Smooth muscle cell (in vitro differentiated cells): Measurements from ENCODE around the gene B3GALT6. TPM values are rescaled to one million over a fixed set of nuclear protein-coding genes. Genes with fewer than 3 reads are reported as not detected.

Experiments
- DNase-seq: peaks from one replicate; lab custom pipeline; 2025; ENCODE audit not compliant: unreplicated experiment; lab: John Stamatoyannopoulos, UW
- H2AFZ ChIP-seq: fragments of 200-600 bp; sonication (generic); 2 replicates; pipeline ENCODE4 v1.6.0; 2016; ENCODE audit warnings: antibody characterized with exemption, low read depth, mild to moderate bottlenecking
- H3F3A ChIP-seq: fragments of 200-600 bp; sonication (generic); 2 replicates; pipeline ENCODE4 v1.6.0; 2017; ENCODE audit warnings: antibody characterized with exemption, low read depth
- H3K27ac ChIP-seq: fragments of 200-600 bp; sonication (generic); 2 replicates; pipeline ENCODE4 v1.5.1; 2016; ENCODE audit warnings: low read depth, mild to moderate bottlenecking
- H3K27me3 ChIP-seq: fragments of 200-600 bp; sonication (generic); 2 replicates; pipeline ENCODE4 v1.6.1; 2016; ENCODE audit warnings: low read depth, mild to moderate bottlenecking
- H3K36me3 ChIP-seq: fragments of 200-600 bp; sonication (generic); 2 replicates; pipeline ENCODE4 v1.5.1; 2016; ENCODE audit warnings: low read depth
- H3K4me1 ChIP-seq: fragments of 200-600 bp; sonication (generic); 2 replicates; pipeline ENCODE4 v1.5.1; 2016; ENCODE audit warnings: low read depth
- H3K4me2 ChIP-seq: fragments of 200-600 bp; sonication (generic); 2 replicates; pipeline ENCODE4 v1.6.0; 2016; ENCODE audit warnings: mild to moderate bottlenecking
- H3K4me3 ChIP-seq: fragments of 200-600 bp; sonication (generic); 2 replicates; pipeline ENCODE4 v1.5.1; 2016; ENCODE audit warnings: mild to moderate bottlenecking
- H3K79me2 ChIP-seq: fragments of 200-600 bp; sonication (generic); 2 replicates; pipeline ENCODE4 v1.6.0; 2016; ENCODE audit warnings: low read depth, mild to moderate bottlenecking
- H3K9ac ChIP-seq: fragments of 200-600 bp; sonication (generic); 2 replicates; pipeline ENCODE4 v1.6.0; 2016; ENCODE audit warnings: low read depth
- H3K9me3 ChIP-seq: fragments of 200-600 bp; sonication (generic); replicated peaks from 2 replicates; pipeline ENCODE4 v1.5.1; 2016; ENCODE audit warnings: low read depth
- H4K20me1 ChIP-seq: fragments of 200-600 bp; sonication (generic); 2 replicates; pipeline ENCODE4 v1.6.0; 2016; ENCODE audit warnings: low read depth
- WGBS: methylation state at CpG from one replicate; pipeline ENCODE4 v1.1.7; 2016; ENCODE audit warnings: low lambda C conversion rate; 5-methylcytosine and 5-hydroxymethylcytosine counted together
- polyA plus RNA-seq: library from polyadenylated mRNA; unstranded; fragments of >200 nt; fragmentation: Nextera tagmentation; extraction: Ambion mirVana; gene quantifications from 2 replicates; pipeline ENCODE4 v1.2.1, GENCODE V29; 2016
- total RNA-seq: library from RNA; depleted of rRNA; stranded (reverse); fragments of >200 nt; gene quantifications from 2 replicates; pipeline ENCODE4 v1.2.3, GENCODE V29; 2014
- TF ChIP-seq, protein P1 (sequence below): fragments of 200-600 bp; sonication (generic); IDR thresholded peaks from 2 replicates; pipeline ENCODE4 v1.5.1; 2017; ENCODE audit warnings: borderline replicate concordance, mild to moderate bottlenecking, antibody characterized with exemption; ENCODE audit not compliant: insufficient read depth, poor library complexity, severe bottlenecking

The B3GALT6 gene
- total and polyA plus RNA-seq, 2 experiments from 2014 or later: 15.0 to 33.2 TPM

- H3K4me1 ChIP-seq: peaks cover 9% of the 10 kb centered on the region
- H3K9ac ChIP-seq: no peak overlapping the region
- no peak overlapping the region for H3K4me2 ChIP-seq
- no peak for DNase-seq
- TF ChIP-seq, protein P1, sequence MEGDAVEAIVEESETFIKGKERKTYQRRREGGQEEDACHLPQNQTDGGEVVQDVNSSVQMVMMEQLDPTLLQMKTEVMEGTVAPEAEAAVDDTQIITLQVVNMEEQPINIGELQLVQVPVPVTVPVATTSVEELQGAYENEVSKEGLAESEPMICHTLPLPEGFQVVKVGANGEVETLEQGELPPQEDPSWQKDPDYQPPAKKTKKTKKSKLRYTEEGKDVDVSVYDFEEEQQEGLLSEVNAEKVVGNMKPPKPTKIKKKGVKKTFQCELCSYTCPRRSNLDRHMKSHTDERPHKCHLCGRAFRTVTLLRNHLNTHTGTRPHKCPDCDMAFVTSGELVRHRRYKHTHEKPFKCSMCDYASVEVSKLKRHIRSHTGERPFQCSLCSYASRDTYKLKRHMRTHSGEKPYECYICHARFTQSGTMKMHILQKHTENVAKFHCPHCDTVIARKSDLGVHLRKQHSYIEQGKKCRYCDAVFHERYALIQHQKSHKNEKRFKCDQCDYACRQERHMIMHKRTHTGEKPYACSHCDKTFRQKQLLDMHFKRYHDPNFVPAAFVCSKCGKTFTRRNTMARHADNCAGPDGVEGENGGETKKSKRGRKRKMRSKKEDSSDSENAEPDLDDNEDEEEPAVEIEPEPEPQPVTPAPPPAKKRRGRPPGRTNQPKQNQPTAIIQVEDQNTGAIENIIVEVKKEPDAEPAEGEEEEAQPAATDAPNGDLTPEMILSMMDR: no peak
- no peak overlapping the region for H3K4me3 ChIP-seq
- H3F3A ChIP-seq: no peaks in the 10 kb centered on the region
- no peak overlapping the region for H2AFZ ChIP-seq
- no peaks in the 10 kb centered on the region for H3K79me2 ChIP-seq
- no peaks in the 10 kb centered on the region for H3K27me3 ChIP-seq
- H3K36me3 ChIP-seq: no peaks in the 10 kb centered on the region
- H4K20me1 ChIP-seq: peaks cover 45% of the 10 kb centered on the region
- 77% methylated on average over 16 of the region's 16 CpGs for WGBS
- no peak overlapping the region for H3K27ac ChIP-seq
- no peaks in the 10 kb centered on the region for H3K9me3 ChIP-seq
Measured at GRCh38 chr1:1250786-1251284, 18.8 kb downstream of the B3GALT6 start.

- Histone ChIP-seq H3K27ac (no peak overlapping the region), H3K9me3 (no peaks in the 10 kb centered on the region), H3K4me3 (no peak overlapping the region), H3K4me1 (no peaks in the 10 kb centered on the region), H3K9ac (no peak overlapping the region), H3K4me2 (no peak overlapping the region), H2AFZ (no peak overlapping the region), H3F3A (no peaks in the 10 kb centered on the region), H3K27me3 (no peaks in the 10 kb centered on the region), H3K79me2 (no peaks in the 10 kb centered on the region), H4K20me1 (peaks cover 43% of the 10 kb centered on the region), H3K36me3 (no peaks in the 10 kb centered on the region)
- TF ChIP-seq, protein P1: no peak
- WGBS: 93% methylated on average over 12 of the region's 12 CpGs
- no peak for DNase-seq
Measured at GRCh38 chr1:1253314-1253713, 21.3 kb downstream of the B3GALT6 start.

DNA sequence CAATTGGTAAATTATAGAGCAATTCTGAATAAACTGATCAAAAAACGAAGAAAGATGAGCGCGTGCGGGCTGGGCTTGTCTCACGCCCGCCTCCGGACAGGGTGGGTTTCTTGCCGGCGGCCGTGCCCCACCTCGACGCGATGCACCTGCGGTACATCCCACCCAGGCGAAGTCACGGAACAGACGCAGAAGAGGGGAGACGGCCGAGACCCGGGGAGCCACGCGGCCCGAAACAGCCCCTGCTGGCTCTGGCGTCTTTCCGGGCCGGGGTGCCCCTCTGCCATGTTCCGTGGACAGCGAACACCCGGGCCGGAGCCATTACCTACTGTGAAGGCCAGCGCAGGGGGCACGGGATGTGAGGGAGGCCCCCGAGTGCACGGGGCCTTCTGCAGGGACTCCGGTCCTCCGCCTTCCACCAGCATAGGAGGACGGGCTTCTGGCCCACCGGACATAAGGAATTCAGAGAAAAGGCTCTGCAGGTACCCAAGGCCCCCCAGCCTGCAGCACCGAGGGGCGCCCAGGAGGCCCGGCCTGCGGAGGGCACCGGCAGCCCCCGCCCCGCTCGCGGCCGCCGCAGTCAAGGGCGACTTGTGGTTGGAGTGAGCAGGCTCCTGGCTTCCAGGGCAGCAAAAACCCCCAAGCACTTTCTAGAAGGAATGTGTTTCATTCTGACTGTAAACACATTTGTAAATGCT, 22.1 kb downstream of the B3GALT6 start:
- H2AFZ ChIP-seq: no peak overlapping the region
- peaks cover 51% of the 10 kb centered on the region for H4K20me1 ChIP-seq
- DNase-seq: no peak
- WGBS: 96% methylated on average over 50 of the region's 50 CpGs
- H3F3A ChIP-seq: no peaks in the 10 kb centered on the region
- TF ChIP-seq, protein P1: no peak
- no peaks in the 10 kb centered on the region for H3K4me1 ChIP-seq
- H3K36me3 ChIP-seq: no peaks in the 10 kb centered on the region
- H3K27ac ChIP-seq: no peak overlapping the region
- no peaks in the 10 kb centered on the region for H3K27me3 ChIP-seq
- no peaks in the 10 kb centered on the region for H3K79me2 ChIP-seq
- no peak overlapping the region for H3K4me3 ChIP-seq
- H3K9ac ChIP-seq: no peak overlapping the region
- H3K4me2 ChIP-seq: no peak overlapping the region
- H3K9me3 ChIP-seq: no peaks in the 10 kb centered on the region

DNA sequence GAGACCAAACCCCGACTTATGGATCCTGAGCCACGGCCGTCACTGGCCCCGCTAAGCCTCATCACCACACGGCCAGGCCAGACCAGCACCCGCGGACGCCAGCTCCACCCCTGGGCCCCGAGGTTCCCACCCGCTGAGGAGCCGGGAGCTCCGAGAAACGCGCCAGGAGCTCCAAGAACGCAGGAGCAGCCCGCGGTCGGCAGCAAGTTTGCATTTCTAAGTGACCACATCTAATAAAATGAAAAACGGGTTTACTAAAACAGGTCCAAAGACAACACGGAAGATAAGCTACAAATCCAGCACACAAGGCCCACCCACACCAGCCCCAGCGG, 22.6 kb downstream of the B3GALT6 start:
- no peak overlapping the region for H3K9ac ChIP-seq
- no peaks in the 10 kb centered on the region for H3K79me2 ChIP-seq
- H3K4me3 ChIP-seq: no peak overlapping the region
- WGBS: 95% methylated on average over 21 of the region's 21 CpGs
- H3K27me3 ChIP-seq: no peaks in the 10 kb centered on the region
- H2AFZ ChIP-seq: no peak overlapping the region
- no peak overlapping the region for H3K27ac ChIP-seq
- no peaks in the 10 kb centered on the region for H3K36me3 ChIP-seq
- no peaks in the 10 kb centered on the region for H3K4me1 ChIP-seq
- no peak overlapping the region for H3K4me2 ChIP-seq
- H3F3A ChIP-seq: no peaks in the 10 kb centered on the region
- no peak for DNase-seq
- H4K20me1 ChIP-seq: peaks cover 56% of the 10 kb centered on the region
- H3K9me3 ChIP-seq: no peaks in the 10 kb centered on the region
- TF ChIP-seq, protein P1: no peak
